Lower leg skin (tissue), 4 donors: Measurements from ENCODE around the gene NUMB. TPM values are rescaled to one million over a fixed set of nuclear protein-coding genes. Genes with fewer than 3 reads are reported as not detected.

ENCODE experiments used
- DNase-seq, 2 donors: peaks; one replicate each; pipeline ENCODE4 v3.0.0-alpha.2; 2019; ENCODE audit warnings: low spot score in 2 of 2
- H3K4me3 ChIP-seq: fragments of 200-600 bp; sonication (generic); 2 replicates; pipeline ENCODE4 v1.5.1; 2017; ENCODE audit warnings: mild to moderate bottlenecking, low read depth; ENCODE audit not compliant: poor library complexity, severe bottlenecking
- CTCF ChIP-seq, 3 donors: fragments of 450-650 bp; IDR thresholded peaks; one replicate each; pipeline ENCODE4 v1.5.1; 2016; ENCODE audit warnings: antibody characterized with exemption in 3 of 3, mild to moderate bottlenecking in 3 of 3, moderate library complexity in 2 of 3
- POLR2A ChIP-seq, 2 donors: fragments of 450-650 bp; IDR thresholded peaks; one replicate each; pipeline ENCODE4 v1.6.1; 2016 to 2017; ENCODE audit warnings: antibody characterized with exemption in 2 of 2, mild to moderate bottlenecking in 1 of 2, moderate library complexity in 1 of 2
- WGBS, 2 donors: methylation state at CpG; one replicate each; pipeline ENCODE4 v1.1.5; 2018; 5-methylcytosine and 5-hydroxymethylcytosine counted together
- intact Hi-C: fragments of 100-400 bp; cut with DNase I; formaldehyde crosslinking; loops from one replicate; pipeline ENCODE4 v1.15.0; 2023; ENCODE audit warnings: low total_unique reads
- total RNA-seq, 4 donors: library from RNA; depleted of rRNA; stranded (reverse); fragments of >200 nt; gene quantifications; one replicate each; pipeline ENCODE4 v1.1.0, GENCODE V29; 2016

Gene NUMB
- total RNA-seq, 4 donors from 2014 or later = 30.3 to 69.0 (median 43.2) TPM

- no peak overlapping the region for H3K4me3 ChIP-seq
- intact Hi-C loops = no loop called here
- 93 to 94% methylated on average over 6 of the region's 6 CpGs for WGBS, 2 donors
- TF ChIP-seq CTCF (IDR thresholded peaks at IDR 0.05) (no peak), POLR2A (IDR thresholded peaks at IDR 0.05) (no peak)
- no peak for DNase-seq
These were observed 203.3 kb downstream of the NUMB start for GRCh38 chr14:73255005-73255400.

- TF ChIP-seq POLR2A (IDR thresholded peaks at IDR 0.05) (no peak), CTCF (IDR thresholded peaks at IDR 0.05) (no peak)
- H3K4me3 ChIP-seq = no peak overlapping the region
- no peak for DNase-seq
- 90 to 91% methylated on average over 24 to 27 of the region's 28 CpGs for WGBS, 2 donors
- intact Hi-C loops = no loop called here
These were observed 203.9 kb downstream of the NUMB start for GRCh38 chr14:73254247-73255004.

GRCh38 chr14:73253721-73254120, 204.6 kb downstream of the NUMB start:
- no peak for DNase-seq
- no peak overlapping the region for H3K4me3 ChIP-seq
- intact Hi-C loops = no loop called here
- 89 to 96% methylated on average over 12 of the region's 12 CpGs for WGBS, 2 donors
- no peak for TF ChIP-seq CTCF (IDR thresholded peaks at IDR 0.05)
- no peak for TF ChIP-seq POLR2A (IDR thresholded peaks at IDR 0.05)

GRCh38 chr14:73253323-73253610, 205.1 kb downstream of the NUMB start:
- DNase-seq = no peak
- TF ChIP-seq POLR2A (IDR thresholded peaks at IDR 0.05) (no peak), CTCF (IDR thresholded peaks at IDR 0.05) (no peak)
- 89 to 92% methylated on average over 10 of the region's 10 CpGs for WGBS, 2 donors
- H3K4me3 ChIP-seq = no peak overlapping the region
- intact Hi-C loops = no loop called here

- no peak overlapping the region for H3K4me3 ChIP-seq
- TF ChIP-seq CTCF (IDR thresholded peaks at IDR 0.05) (no peak), POLR2A (IDR thresholded peaks at IDR 0.05) (no peak)
- intact Hi-C loops = no loop called here
- WGBS, 2 donors = 90 to 93% methylated on average over 16 to 25 of the region's 29 CpGs
- no peak for DNase-seq
These were observed 205.6 kb downstream of the NUMB start for GRCh38 chr14:73252491-73253322.
